ENCODE data around the gene HECTD3.

GRCh38 chr1:44994309-44994898 lies 16.7 kb downstream of the HECTD3 start:
- no peak for TF ChIP-seq EZH2 (IDR thresholded peaks at IDR 0.05; ENCODE audit: low read length)
- TF ChIP-seq CTCF (optimal IDR thresholded peaks at IDR 0.05 in 1 of 3, IDR thresholded peaks at IDR 0.05 in 1 of 3, conservative IDR thresholded peaks at IDR 0.05 in 1 of 3; ENCODE audit: extremely low read depth in 1 of 3, insufficient read depth in 2 of 3, low read length in 3 of 3), result no peak

Measured in keratinocyte (primary cell).